Activated naive CD4-positive, alpha-beta T cell treated with Interleukin-2 at 50 U/mL for 16 hours (primary cell): ENCODE results near the gene ZNF672.
"Not testable (repeated sequence)": the region's sequence is repeated elsewhere in the genome, so short reads cannot be mapped to it uniquely, and the experiment has no call there.

ENCODE experiments used
- DNase-seq: peaks from one replicate; pipeline ENCODE4 v3.0.0-alpha.2; 2020

ZNF672 gene

GRCh38 chr1:248814351-248814750 is 23.7 kb upstream of the ZNF672 start:
- DNase-seq, result no peak

- DNase-seq, result no peak
Measured at GRCh38 chr1:248815407-248816034, 22.5 kb upstream of the ZNF672 start.

GRCh38 chr1:248816042-248816851 is 21.8 kb upstream of the ZNF672 start:
- DNase-seq, result no peak

DNA sequence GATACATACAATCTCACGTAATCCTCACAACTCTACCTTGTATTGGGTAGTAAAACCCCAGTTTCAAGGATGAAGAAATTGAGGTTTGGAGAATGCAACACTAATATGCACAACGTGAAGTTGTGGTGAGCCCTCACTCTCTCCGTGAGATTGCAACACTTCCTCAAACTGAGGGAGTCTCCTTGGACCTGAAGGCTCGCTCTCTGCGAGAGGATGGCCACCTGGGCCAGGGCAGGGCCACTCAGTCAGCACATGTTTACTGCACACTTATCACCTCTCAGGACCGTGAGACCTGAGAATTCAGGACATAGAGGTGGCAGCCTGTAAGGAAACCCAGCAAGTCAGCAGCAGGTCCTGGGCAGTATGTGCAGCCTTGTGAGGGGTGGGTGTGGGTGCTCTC is 21.0 kb upstream of the ZNF672 start:
- DNase-seq, result no peak

DNA sequence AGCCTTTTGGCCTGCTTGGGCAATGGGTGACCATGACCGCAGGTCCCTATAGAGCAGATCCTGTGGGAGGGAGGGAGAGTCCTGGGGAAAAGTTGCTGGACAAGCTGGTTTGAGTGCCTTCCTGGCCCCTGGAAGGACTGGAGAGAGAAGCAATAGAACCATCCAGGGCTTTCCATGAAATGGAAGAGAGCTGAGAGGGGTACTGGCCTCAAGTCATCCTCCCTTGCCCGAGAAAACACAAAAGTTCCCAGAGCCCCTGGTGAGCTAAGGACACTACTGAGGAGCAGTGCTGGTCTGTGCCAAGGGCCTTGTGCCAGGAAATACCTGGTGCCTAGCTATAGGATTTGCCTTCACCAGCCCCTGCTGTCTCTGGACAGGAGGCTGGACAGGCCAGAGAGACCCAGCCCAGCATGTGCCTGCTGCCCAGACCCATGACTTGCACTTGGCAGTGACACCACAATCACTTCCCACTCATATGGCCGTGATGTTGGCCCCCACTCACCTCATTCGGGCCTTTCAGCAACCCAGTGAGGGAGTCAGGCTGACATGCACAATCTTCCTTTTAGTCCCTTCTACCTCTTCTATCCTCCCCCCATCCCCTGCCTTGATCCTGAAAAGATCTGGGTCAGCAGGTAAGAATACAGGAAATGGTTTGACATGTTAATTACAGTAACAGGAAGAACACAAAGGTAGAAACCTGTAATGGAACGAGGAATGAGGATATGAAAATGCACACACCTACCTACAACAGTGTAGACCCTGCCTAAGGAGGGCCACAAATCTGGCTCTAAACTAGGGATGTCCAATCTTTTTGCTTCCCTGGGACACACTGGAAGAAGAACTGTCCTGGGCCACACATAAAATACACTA is 19.3 kb upstream of the ZNF672 start:
- no peak for DNase-seq

DNA sequence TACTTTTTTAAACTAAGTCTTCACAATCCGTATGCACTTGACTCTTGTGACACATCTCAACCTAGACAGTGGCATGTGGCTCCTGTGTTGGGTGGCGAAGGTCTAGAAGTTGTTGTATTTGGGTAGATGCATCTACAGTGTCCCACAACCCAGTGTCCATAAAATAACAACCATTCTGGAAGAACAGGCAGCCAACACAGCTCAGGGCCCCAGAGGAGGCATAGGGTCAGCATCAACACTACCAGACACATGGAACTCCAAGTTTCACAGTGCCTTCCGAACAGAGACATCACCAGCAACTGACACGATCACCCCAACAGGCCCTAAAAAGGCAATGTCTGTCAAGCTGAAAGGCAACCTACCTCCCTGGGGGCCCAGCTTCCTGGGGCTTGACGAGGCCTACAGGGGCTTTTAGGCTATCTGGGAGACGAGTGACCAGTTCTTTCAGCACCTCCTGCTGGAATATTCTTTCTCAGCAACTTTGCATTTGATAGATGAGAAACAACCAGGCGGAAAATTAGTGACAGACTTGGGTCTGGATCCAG is 17.9 kb upstream of the ZNF672 start:
- no peak for DNase-seq

- no peak for DNase-seq
Measured at GRCh38 chr1:248821101-248821500, 16.9 kb upstream of the ZNF672 start.

DNA sequence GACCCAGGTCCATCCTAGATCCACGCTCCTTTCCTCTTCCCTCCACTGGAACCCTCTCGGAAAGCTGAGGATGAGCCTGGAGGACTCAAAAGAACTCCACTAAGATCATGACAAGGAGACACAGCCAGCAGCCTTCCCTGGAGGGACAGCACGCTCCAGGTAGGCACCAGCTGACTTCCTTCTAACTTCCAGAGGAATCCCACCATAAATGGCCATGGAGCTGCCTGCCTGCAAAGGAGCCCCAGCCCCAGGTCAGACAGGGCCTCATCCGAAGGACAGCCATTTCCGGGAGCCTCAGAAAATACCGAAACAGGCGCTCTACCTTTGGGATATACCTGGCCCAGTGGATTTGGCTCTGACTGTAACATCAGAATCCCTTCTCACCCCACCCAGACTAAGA is 16.4 kb upstream of the ZNF672 start:
- no peak for DNase-seq

GRCh38 chr1:248822148-248823032 is 15.6 kb upstream of the ZNF672 start:
- no peak for DNase-seq

DNA sequence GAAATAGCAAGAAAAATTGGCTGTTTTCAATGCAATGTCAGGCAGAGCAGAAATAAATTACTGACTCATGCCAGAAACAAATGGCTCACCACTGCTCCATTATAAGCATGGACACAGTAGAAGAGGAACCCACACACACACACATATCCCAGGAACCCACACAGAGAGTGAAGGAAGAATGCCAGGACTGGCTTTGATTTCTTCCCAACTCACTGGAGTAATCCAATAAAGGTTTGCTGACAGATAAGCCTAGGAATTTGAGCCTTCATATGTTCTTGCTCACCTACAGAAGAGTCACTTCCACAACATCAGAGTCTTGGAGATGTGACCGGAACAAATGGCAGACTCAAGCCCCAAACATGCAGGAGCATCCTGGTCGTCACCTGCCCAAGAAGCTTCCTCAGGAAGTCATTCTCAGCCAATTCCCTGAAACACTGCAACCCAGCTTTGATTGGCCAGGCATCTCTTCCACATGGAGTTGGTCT is 14.5 kb upstream of the ZNF672 start:
- no peak for DNase-seq

DNA sequence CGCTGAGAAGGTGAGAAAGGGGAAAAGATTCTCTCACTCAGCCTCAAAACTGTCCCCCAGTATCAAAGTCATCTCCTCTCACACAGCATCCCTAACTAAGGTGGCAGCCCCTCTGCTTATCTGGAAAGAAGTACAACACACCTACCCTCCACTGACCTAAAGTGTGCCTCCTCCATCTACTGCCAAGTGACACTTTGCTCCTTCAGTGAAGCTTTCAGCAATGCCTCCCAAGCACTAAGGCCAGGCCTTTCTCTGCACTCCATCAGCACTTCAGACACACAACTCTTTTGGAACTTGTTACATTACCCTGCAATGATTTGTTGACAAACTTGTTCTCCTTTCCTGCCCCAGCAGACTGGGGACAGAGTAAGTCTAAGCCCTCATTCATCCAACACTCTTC is 13.7 kb upstream of the ZNF672 start:
- no peak for DNase-seq

- DNase-seq, result no peak
Measured at GRCh38 chr1:248824701-248825100, 13.3 kb upstream of the ZNF672 start.

GRCh38 chr1:248825136-248825535 is 12.9 kb upstream of the ZNF672 start:
- DNase-seq, result no peak

GRCh38 chr1:248825573-248825908 is 12.5 kb upstream of the ZNF672 start:
- no peak for DNase-seq

- peak; percentile 90 for DNase-seq
Measured at GRCh38 chr1:248825909-248826760, 11.9 kb upstream of the ZNF672 start, which contains the start of gene SH3BP5L. Gene SH3BP5L (minus strand): TSS chr1:248825915. CDS start chr1:248824935, 980 bp downstream.

DNA sequence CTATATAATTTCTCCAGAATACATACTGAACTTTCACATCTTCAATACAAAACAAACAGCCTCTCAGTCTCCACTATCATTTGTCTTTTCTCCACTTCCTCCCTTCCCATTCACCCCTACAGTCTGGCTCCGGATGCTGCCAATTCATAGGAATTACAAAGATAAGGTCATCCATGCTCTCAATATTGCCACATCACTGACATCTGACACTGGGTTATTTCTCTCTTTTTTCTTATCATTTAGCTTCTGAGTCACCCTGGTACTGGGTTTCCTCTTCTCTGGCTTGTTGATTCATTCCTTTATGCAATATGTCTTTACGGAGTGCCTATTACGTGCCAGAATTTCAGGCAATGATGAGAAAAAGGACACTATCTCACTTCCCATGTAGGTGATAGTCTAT is 9.2 kb upstream of the ZNF672 start:
- no peak for DNase-seq

GRCh38 chr1:248830718-248831017 is 7.4 kb upstream of the ZNF672 start:
- DNase-seq, result not testable (repeated sequence)

- no peak for DNase-seq
Measured at GRCh38 chr1:248831842-248832241, 6.2 kb upstream of the ZNF672 start.

- no peak for DNase-seq
Measured at GRCh38 chr1:248834343-248834940, 3.6 kb upstream of the ZNF672 start.

GRCh38 chr1:248837045-248837780 is 811 bp upstream of the ZNF672 start:
- DNase-seq, result no peak
